ENCODE measurements around the gene PTPRM.

DNA sequence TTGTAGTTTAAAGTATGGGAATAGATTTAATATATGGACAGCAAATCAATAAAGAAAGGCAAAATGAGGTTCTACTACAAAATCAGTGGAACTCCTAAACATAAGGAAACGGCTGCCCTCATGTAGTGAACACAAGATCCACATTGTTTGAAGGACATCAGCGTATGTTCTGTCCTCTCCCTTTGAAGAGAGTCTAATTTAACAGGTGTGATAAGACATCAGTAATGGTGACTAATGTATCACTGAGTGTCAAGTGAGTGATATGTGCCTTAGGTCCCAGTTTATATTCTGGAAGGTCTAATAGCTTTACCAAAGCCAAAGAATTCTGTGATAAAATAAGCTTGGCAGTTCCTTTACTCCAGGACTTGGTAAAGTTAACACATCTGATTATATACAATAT, 248.7 kb downstream of the PTPRM start:
- TF ChIP-seq, protein P1, sequence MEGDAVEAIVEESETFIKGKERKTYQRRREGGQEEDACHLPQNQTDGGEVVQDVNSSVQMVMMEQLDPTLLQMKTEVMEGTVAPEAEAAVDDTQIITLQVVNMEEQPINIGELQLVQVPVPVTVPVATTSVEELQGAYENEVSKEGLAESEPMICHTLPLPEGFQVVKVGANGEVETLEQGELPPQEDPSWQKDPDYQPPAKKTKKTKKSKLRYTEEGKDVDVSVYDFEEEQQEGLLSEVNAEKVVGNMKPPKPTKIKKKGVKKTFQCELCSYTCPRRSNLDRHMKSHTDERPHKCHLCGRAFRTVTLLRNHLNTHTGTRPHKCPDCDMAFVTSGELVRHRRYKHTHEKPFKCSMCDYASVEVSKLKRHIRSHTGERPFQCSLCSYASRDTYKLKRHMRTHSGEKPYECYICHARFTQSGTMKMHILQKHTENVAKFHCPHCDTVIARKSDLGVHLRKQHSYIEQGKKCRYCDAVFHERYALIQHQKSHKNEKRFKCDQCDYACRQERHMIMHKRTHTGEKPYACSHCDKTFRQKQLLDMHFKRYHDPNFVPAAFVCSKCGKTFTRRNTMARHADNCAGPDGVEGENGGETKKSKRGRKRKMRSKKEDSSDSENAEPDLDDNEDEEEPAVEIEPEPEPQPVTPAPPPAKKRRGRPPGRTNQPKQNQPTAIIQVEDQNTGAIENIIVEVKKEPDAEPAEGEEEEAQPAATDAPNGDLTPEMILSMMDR (IDR thresholded peaks at IDR 0.05; ENCODE audit: poor library complexity, severe bottlenecking) = no peak
- TF ChIP-seq TAF1 (IDR thresholded peaks at IDR 0.05; ENCODE audit: low read depth) = no peak
- no peak for TF ChIP-seq SMC3 (conservative IDR thresholded peaks at IDR 0.05; ENCODE audit: poor library complexity)
- TF ChIP-seq MXI1 (conservative IDR thresholded peaks at IDR 0.05; ENCODE audit: poor library complexity, severe bottlenecking) = no peak
- no peak for TF ChIP-seq POLR2AphosphoS5 (IDR thresholded peaks at IDR 0.05)
- TF ChIP-seq EZH2 (IDR thresholded peaks at IDR 0.05; ENCODE audit: borderline replicate concordance, insufficient read depth, low read length, poor library complexity, severe bottlenecking) = no peak
